ENCODE data around the gene TPH2.

The TPH2 gene

DNA sequence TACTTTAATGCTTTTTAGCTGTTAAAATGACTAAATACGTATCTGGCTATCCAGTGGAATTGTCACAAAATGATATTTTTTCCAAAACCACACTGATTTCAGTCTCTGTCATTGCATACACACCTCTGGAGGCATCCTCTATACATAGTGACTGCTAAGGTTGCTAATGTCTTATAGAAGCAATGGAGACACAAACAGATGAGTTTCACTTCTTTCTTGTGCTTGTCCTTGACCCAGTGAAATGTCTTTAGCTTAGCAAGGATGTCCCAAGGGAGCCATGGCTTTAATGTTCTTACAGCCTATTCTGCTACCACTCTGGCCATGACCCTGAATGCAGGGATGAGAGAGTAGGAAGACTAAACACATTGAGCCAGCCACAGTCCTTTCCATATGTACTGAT, 90.3 kb downstream of the TPH2 start:
- H3K4me1 Mint-ChIP-seq (ENCODE audit: low read depth): no peaks in the 10 kb centered on the region
- no peak for DNase-seq (ENCODE audit: low spot score)

DNA sequence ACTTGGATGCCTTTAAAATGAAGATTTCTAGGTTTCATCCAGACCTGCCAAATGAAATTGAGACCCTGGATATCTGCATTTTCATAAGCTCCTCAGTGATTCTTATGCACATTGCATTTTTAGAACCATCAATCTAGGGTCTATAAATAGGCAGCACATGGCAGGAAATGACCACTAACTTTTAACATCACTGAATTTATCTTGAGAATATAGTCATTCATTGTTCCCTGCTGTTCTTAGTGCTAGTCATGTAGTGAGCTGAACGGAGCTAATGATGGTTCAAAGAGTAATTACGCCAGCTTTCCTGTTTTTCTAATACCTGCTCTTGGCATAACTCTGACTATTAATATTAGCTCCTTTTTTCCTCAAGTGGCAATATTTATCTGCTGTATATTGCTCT, 91.6 kb downstream of the TPH2 start:
- peaks cover 5% of the 10 kb centered on the region for H3K27me3 Mint-ChIP-seq (ENCODE audit: low read depth)

More for the DNA sequence above, 90.3 kb downstream of the TPH2 start:
- no peaks in the 10 kb centered on the region for H3K9me3 Mint-ChIP-seq
- no peaks in the 10 kb centered on the region for H3K36me3 Mint-ChIP-seq (ENCODE audit: low read depth)
- peaks cover 5% of the 10 kb centered on the region for H3K27me3 Mint-ChIP-seq (ENCODE audit: low read depth)
- no peak overlapping the region for H3K4me3 Mint-ChIP-seq
- H3K27ac Mint-ChIP-seq: no peak overlapping the region

DNA sequence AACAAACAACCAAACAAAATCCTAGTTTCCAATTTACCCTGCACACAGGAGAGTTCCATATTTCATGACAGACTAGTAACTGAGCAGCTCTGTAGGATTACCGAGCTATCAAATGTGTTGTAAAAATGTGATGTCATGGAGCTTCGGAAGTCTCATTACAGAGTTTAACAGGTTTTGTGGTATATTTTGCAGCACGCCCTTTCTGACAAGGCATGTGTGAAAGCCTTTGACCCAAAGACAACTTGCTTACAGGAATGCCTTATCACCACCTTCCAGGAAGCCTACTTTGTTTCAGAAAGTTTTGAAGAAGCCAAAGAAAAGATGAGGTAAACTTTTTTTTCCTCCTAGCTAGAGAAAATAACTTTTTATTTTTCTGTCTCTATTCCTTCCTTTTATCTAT, 92.4 kb downstream of the TPH2 start:
- Mint-ChIP-seq H3K27me3 (ENCODE audit: low read depth) (peaks cover 5% of the 10 kb centered on the region), H3K27ac (no peak overlapping the region), H3K36me3 (ENCODE audit: low read depth) (no peaks in the 10 kb centered on the region), H3K9me3 (no peaks in the 10 kb centered on the region), H3K4me3 (no peak overlapping the region), H3K4me1 (ENCODE audit: low read depth) (no peaks in the 10 kb centered on the region)
- DNase-seq (ENCODE audit: low spot score): no peak

More for the DNA sequence above, 91.6 kb downstream of the TPH2 start:
- Mint-ChIP-seq H3K4me3 (no peak overlapping the region), H3K27ac (no peak overlapping the region), H3K9me3 (no peaks in the 10 kb centered on the region), H3K36me3 (ENCODE audit: low read depth) (no peaks in the 10 kb centered on the region), H3K4me1 (ENCODE audit: low read depth) (no peaks in the 10 kb centered on the region)
- no peak for DNase-seq (ENCODE audit: low spot score)

DNA sequence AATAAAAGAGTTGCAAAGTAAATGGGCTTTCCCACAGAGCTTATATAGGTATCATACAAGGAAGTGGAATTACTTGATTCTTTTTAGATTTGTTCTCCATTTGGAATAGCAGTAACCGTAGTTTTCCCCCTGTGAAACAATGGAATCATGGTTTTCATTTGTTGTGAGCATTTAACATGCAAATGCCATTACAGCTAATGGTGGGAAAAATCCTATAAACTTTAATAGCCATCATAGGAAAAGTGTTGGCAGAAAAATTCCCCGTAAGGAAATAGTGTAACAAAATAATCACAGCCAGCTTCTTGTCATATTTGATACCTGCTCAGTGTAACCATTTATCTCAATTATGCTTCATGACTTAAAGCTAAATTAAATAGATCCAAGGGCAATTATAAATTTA, 95.3 kb downstream of the TPH2 start:
- peaks cover 4% of the 10 kb centered on the region for H3K27me3 Mint-ChIP-seq (ENCODE audit: low read depth)
- no peaks in the 10 kb centered on the region for H3K4me1 Mint-ChIP-seq (ENCODE audit: low read depth)
- no peak for DNase-seq (ENCODE audit: low spot score)
- no peaks in the 10 kb centered on the region for H3K36me3 Mint-ChIP-seq (ENCODE audit: low read depth)
- H3K27ac Mint-ChIP-seq: no peak overlapping the region
- H3K9me3 Mint-ChIP-seq: no peaks in the 10 kb centered on the region
- H3K4me3 Mint-ChIP-seq: no peak overlapping the region

DNA sequence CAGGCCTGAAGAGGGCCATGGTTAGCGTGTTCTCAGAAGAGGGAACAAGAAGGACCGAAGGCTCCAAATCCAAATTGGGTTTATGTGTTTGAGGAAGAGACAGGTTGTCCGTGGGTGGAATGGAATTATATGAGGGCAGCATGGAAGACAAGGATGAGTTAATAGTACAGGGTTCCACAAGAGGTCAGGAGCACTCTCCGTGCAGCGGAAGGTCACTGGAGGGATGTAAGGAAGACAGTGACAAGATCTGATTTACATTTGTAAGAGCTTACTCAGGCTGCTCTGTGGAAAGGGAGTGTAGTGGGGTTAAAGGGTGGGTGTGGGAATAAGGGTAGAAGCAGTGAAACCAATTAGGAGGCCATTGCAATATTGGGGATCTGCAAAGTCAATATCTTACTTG, 97.0 kb downstream of the TPH2 start:
- Mint-ChIP-seq H3K4me3 (no peak overlapping the region), H3K36me3 (ENCODE audit: low read depth) (no peaks in the 10 kb centered on the region), H3K9me3 (no peaks in the 10 kb centered on the region), H3K27me3 (ENCODE audit: low read depth) (peaks cover 4% of the 10 kb centered on the region), H3K27ac (no peak overlapping the region), H3K4me1 (ENCODE audit: low read depth) (no peaks in the 10 kb centered on the region)
- DNase-seq (ENCODE audit: low spot score): no peak

DNA sequence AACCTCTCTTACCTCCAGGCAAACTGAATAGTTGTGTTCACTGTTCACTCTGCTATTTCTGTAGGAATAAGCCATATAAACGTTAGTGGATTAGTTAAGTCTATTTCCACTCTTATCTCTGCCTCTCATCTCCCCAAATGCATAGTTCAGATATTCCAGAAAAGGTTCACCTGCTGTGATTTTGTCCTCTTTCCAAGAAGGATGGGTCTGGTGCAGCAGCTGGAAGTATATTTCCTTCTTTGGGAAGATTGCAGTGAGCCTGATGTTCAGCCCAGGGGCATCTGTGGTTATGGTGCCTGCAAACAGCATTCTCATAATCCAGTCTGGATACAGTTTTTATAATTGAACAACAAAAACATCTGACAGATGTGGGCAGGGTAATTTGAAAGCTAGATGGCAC, 97.7 kb downstream of the TPH2 start:
- H3K27ac Mint-ChIP-seq: no peak overlapping the region
- H3K9me3 Mint-ChIP-seq: no peaks in the 10 kb centered on the region
- H3K4me3 Mint-ChIP-seq: no peak overlapping the region
- no peaks in the 10 kb centered on the region for H3K36me3 Mint-ChIP-seq (ENCODE audit: low read depth)
- no peaks in the 10 kb centered on the region for H3K4me1 Mint-ChIP-seq (ENCODE audit: low read depth)
- H3K27me3 Mint-ChIP-seq (ENCODE audit: low read depth): peaks cover 4% of the 10 kb centered on the region
- DNase-seq (ENCODE audit: low spot score): no peak

DNA sequence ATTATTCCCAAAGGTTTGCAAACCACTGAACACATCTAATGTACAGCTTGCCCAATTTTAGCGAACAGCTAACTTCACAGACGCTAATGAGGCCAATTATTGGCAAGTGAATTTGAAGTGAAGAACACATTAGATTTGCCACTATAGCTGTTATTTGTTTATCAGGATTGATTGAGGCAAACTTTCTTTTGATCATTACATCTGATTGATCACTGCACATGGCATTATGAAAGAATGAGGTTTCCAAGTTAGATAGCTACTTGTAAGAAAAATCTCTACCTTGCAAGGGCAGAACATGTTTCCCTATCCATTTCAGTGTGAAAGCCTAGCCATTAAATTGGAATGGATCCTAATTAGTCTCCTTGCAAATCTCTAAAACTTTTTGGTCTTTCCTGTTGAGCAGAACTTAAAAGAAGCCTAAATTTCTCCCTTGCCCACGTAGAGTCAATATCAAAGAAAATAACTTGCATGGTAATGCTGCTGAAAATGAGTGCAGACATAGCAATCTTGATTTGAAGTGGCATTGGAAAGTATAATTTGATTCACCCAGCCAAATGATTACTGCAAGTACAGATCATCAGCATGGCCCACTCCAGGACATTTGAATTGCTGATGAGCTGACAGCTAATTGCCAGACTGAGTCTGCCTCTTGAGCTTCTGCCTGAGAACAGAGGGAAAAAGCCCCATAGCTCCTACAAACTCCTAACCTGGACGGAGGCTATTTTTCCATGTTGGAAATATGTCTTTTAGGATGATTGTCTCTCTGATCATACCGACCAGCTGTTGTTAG, 98.6 kb downstream of the TPH2 start:
- Mint-ChIP-seq H3K27me3 (ENCODE audit: low read depth) (peaks cover 3% of the 10 kb centered on the region), H3K27ac (no peak overlapping the region), H3K36me3 (ENCODE audit: low read depth) (no peaks in the 10 kb centered on the region), H3K4me1 (ENCODE audit: low read depth) (no peaks in the 10 kb centered on the region), H3K4me3 (no peak overlapping the region), H3K9me3 (no peaks in the 10 kb centered on the region)
- no peak for DNase-seq (ENCODE audit: low spot score)

DNA sequence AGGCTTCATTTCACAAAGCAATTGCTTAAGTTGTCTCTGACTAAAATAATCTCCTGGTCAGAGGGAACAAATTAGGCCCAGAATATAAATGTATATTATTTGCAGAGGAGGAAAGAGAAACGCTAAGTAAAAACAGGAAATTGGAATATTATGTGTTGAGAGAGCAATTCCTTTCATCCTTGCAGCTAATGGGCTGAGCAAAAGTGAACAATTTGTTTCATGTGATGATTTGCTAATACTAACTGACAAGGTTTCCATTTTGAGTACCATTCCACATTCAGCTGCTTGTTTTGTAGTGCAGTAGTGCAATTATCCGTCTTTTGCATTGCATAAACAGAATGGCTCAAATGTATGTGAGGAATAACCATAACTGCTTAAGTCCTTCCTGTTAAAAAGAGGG, 103.2 kb downstream of the TPH2 start:
- no peak for DNase-seq (ENCODE audit: low spot score)
- Mint-ChIP-seq H3K36me3 (ENCODE audit: low read depth) (no peaks in the 10 kb centered on the region), H3K27ac (no peak overlapping the region), H3K4me3 (no peak overlapping the region), H3K4me1 (ENCODE audit: low read depth) (no peaks in the 10 kb centered on the region), H3K9me3 (no peaks in the 10 kb centered on the region), H3K27me3 (ENCODE audit: low read depth) (no peaks in the 10 kb centered on the region)

DNA sequence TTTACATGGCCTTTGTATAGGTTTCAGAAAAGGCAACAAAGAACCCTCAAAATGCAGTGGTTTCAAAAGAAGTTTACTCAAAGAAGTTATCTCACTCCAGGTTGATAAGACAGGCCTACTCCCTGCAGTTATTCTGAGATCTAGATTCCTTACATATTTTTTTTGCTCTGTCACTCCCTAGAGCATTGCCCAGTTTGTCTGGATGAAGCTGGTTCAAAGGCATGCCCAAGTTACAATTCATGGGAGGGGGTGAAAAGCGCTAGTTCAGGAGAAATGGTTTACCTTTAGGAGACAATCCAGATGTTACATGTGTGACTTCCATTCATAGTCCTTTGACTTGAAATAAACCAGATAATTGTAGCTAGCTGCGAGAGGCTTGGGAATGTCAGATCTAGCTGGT, 115.0 kb downstream of the TPH2 start:
- H3K9me3 Mint-ChIP-seq: no peaks in the 10 kb centered on the region
- no peaks in the 10 kb centered on the region for H3K36me3 Mint-ChIP-seq (ENCODE audit: low read depth)
- H3K27ac Mint-ChIP-seq: no peak overlapping the region
- DNase-seq (ENCODE audit: low spot score): no peak
- no peak overlapping the region for H3K4me3 Mint-ChIP-seq
- H3K4me1 Mint-ChIP-seq (ENCODE audit: low read depth): no peaks in the 10 kb centered on the region
- no peaks in the 10 kb centered on the region for H3K27me3 Mint-ChIP-seq (ENCODE audit: low read depth)

DNA sequence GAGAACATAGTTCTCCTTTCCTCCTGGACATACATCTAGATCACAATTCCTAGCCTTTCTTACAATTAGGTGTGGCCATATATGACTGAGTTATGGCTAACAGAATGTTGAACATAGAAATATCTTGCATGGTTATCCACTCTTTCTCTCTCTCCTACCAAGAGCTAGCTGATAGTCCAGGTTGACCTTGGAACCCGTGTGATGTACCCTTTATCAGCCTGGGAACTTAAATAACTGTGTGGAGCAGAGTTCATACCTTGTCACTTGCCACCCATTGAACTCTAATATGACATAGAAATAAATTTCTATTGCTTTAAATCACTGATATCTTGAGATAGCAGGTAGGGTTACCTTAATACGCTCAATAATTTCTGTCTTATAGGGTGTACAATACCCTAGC, 115.9 kb downstream of the TPH2 start:
- Mint-ChIP-seq H3K27me3 (ENCODE audit: low read depth) (no peaks in the 10 kb centered on the region), H3K27ac (no peak overlapping the region), H3K36me3 (ENCODE audit: low read depth) (no peaks in the 10 kb centered on the region), H3K4me3 (no peak overlapping the region), H3K4me1 (ENCODE audit: low read depth) (no peaks in the 10 kb centered on the region), H3K9me3 (no peaks in the 10 kb centered on the region)
- DNase-seq (ENCODE audit: low spot score): no peak

DNA sequence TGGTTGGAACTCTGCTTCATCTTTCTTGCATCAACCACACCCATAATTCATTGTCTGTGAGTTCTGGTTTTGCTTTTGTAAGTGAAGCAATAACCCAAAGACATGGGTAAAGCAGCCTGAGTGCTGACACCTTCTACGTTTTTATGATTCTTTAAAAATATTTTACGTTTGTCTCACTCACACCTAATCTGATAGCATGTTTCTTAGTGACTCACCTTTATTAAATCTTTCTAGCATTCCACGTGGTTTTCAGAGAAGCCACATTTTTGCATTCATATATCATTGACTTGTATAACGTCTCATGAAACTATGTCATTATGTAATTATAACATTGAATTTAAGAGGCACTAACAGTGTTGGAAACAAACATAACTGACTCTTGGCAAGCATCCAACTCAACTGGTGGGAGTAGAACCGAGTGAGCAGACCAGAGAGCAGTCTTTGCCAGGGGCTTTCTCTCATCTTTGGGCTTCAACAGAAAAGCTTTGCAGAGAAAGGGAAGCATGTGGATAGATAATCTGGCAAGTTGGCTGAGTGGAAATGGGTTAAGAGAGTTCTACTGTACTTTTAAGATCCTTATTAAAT, 118.8 kb downstream of the TPH2 start:
- H3K27ac Mint-ChIP-seq: no peak overlapping the region
- no peak for DNase-seq (ENCODE audit: low spot score)
- no peaks in the 10 kb centered on the region for H3K4me1 Mint-ChIP-seq (ENCODE audit: low read depth)
- no peaks in the 10 kb centered on the region for H3K36me3 Mint-ChIP-seq (ENCODE audit: low read depth)
- H3K9me3 Mint-ChIP-seq: no peaks in the 10 kb centered on the region
- H3K27me3 Mint-ChIP-seq (ENCODE audit: low read depth): no peaks in the 10 kb centered on the region
- H3K4me3 Mint-ChIP-seq: no peak overlapping the region

DNA sequence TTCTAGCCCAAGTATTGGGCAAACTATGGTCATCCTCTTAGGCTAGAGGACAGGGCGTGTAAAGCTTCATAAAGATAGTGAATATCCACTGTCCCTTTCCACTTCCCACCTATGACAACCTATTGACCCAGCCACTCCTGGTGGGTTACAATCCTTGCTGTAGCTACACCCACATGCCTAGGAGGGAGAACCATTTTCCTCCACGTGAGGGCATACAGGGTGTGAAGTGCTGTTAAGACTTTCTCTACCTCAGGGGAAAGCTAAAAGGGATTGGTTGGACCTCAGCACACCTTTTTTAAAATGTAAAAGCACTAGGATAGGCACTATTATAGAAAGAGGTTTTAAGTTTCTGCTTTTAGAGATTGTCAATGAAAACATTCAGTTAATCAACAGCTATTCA, 124.4 kb downstream of the TPH2 start:
- no peak overlapping the region for H3K27ac Mint-ChIP-seq
- no peak overlapping the region for H3K4me3 Mint-ChIP-seq
- H3K27me3 Mint-ChIP-seq (ENCODE audit: low read depth): no peaks in the 10 kb centered on the region
- no peaks in the 10 kb centered on the region for H3K4me1 Mint-ChIP-seq (ENCODE audit: low read depth)
- H3K36me3 Mint-ChIP-seq (ENCODE audit: low read depth): no peaks in the 10 kb centered on the region
- no peak for DNase-seq (ENCODE audit: low spot score)
- no peaks in the 10 kb centered on the region for H3K9me3 Mint-ChIP-seq

DNA sequence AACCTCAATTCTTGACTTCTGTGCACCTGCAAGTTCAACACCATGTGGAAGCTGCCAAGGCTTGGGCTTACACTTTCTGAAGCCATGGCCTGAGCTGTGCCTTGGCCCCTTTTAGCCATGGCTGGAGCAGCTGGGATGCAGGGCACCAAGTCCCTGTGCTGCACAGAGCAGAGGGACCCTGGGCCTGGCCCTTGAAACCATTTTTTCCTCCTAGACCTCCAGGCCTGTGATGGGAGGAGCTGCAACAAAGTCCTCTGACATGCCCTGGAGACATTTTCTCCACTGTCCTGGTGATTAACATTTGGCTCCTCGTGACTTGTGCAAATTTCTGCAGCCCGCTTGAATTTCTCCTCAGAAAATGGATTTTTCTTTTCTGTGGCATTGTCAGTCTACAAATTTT, 132.4 kb downstream of the TPH2 start:
- H3K9me3 Mint-ChIP-seq: peaks cover 6% of the 10 kb centered on the region
- no peak for DNase-seq (ENCODE audit: low spot score)
- H3K36me3 Mint-ChIP-seq (ENCODE audit: low read depth): no peaks in the 10 kb centered on the region
- H3K4me1 Mint-ChIP-seq (ENCODE audit: low read depth): no peaks in the 10 kb centered on the region
- H3K27ac Mint-ChIP-seq: no peak overlapping the region
- no peak overlapping the region for H3K4me3 Mint-ChIP-seq
- H3K27me3 Mint-ChIP-seq (ENCODE audit: low read depth): no peaks in the 10 kb centered on the region

DNA sequence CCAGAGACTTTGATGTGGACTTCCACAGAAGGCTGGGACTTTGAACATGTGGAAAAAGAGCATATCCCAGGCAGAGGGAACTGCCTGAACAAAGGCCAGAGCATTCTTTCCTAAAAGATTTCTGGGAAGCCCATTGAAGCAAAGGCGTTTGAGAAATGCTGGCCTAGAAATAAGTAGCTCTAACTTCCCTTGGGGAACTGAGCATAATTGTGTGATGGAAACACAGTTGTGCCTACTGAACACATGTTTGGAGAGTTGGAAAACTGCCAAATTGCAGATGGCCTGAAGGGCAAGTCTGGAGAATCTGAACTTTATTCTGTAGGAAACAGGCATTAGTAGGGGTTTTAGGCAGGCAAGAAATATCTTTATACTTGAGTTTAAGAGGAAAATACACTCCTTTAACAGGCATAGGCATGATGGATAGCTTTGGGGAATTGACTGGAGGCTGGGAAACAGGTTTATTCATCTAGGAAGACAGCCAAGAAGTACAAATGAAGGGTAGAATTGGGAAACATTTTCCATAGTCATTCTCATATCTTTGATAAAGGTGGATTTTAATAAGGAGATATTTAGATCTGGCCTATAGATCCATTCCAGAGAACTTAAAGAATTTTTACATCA, 134.1 kb downstream of the TPH2 start:
- no peak overlapping the region for H3K4me3 Mint-ChIP-seq
- peaks cover 6% of the 10 kb centered on the region for H3K9me3 Mint-ChIP-seq
- no peak overlapping the region for H3K27ac Mint-ChIP-seq
- H3K4me1 Mint-ChIP-seq (ENCODE audit: low read depth): no peaks in the 10 kb centered on the region
- H3K27me3 Mint-ChIP-seq (ENCODE audit: low read depth): no peaks in the 10 kb centered on the region
- no peak for DNase-seq (ENCODE audit: low spot score)
- H3K36me3 Mint-ChIP-seq (ENCODE audit: low read depth): no peaks in the 10 kb centered on the region
